ENCODE results near the gene CUL1.

DNA sequence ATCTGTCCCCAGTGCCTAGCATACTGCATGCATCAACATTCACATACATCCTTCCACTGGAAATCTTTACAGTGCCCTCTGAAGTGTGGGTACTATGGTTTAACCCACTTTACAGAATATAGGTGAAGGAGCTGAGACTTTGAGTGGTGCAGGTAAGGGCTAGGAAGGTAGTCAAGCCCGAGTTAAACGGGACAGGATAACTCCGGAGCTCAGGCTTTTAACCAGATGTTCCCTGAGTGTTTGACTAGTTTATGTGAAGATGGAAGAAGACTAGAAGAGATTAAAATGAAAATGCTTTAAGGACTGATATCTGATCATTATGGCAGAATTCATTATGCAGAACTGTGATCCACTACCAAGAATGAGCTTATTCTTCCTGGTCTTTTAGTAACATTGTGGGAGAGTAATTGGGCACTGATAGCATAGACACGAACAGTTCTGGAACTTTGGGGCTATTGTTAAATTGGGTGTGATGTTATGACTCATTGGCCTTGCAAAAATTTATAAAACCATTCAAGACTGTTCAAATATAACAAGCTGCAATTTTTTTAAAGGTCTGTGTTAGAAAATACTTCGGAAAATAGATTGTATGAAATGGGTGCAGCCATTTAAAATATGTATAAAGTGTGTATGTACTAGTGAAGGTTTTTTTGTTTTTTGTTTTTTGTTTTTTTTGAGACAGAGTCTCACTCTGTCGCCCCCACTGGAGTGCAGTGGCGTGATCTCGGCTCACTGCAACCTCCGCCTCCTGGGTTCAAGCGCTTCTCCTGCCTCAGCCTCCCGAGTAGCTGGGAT lies 4.4 kb downstream of the CUL1 start:
- TF ChIP-seq TAF1 (IDR thresholded peaks at IDR 0.05; ENCODE audit: low read depth) (no peak), REST (IDR thresholded peaks at IDR 0.05; ENCODE audit: low read depth) (no peak), TEAD4 (IDR thresholded peaks at IDR 0.05) (no peak), EP300 (IDR thresholded peaks at IDR 0.05; ENCODE audit: borderline replicate concordance) (no peak), MAX (IDR thresholded peaks at IDR 0.05) (no peak), FOXM1 (IDR thresholded peaks at IDR 0.05; ENCODE audit: borderline replicate concordance, low read depth) (no peak), YY1 (IDR thresholded peaks at IDR 0.05; ENCODE audit: low read depth) (no peak), CEBPB (IDR thresholded peaks at IDR 0.05) (no peak), CREB1 (IDR thresholded peaks at IDR 0.05; ENCODE audit: low read depth) (no peak), RAD21 (IDR thresholded peaks at IDR 0.05; ENCODE audit: low read depth) (no peak), ZBTB7A (IDR thresholded peaks at IDR 0.05; ENCODE audit: low read depth) (no peak)
